RWPE2 (cell line): ENCODE data around the gene KLK11.
A peak's percentile ranks its signal among the peaks of the same experiment; 100 is the strongest.
"Not testable (repeated sequence)": the region's sequence is repeated elsewhere in the genome, so short reads cannot be mapped to it uniquely, and the experiment has no call there.

Source experiments
- ATAC-seq: fragments of 200-7000 bp; cut with Tn5 transposase; 3 replicates; pipeline ENCODE4 v1.9.1; 2021; ENCODE audit warnings: low read depth
- DNase-seq: peaks from one replicate; pipeline ENCODE4 v3.0.0-alpha.2; 2020; ENCODE audit warnings: low spot score
- H3K27ac ChIP-seq: fragments of 450-650 bp; 2 replicates; pipeline ENCODE4 v1.5.1; 2017; ENCODE audit warnings: mild to moderate bottlenecking; ENCODE audit not compliant: poor library complexity, severe bottlenecking
- H3K27me3 ChIP-seq: fragments of 250-450 bp; sonication (Bioruptor Pico); 2 replicates; pipeline ENCODE4 v1.5.1; 2021; ENCODE audit warnings: mild to moderate bottlenecking, moderate library complexity; ENCODE audit not compliant: insufficient read depth, poor library complexity, severe bottlenecking
- H3K36me3 ChIP-seq: fragments of 250-450 bp; sonication (Bioruptor Pico); 2 replicates; pipeline ENCODE4 v1.5.1; 2020; ENCODE audit warnings: low read depth, mild to moderate bottlenecking, moderate library complexity
- H3K4me1 ChIP-seq: fragments of 250-450 bp; sonication (Bioruptor Pico); 2 replicates; pipeline ENCODE4 v1.5.1; 2021; ENCODE audit warnings: mild to moderate bottlenecking, moderate library complexity; ENCODE audit not compliant: insufficient read depth, poor library complexity, severe bottlenecking
- H3K4me3 ChIP-seq: fragments of 250-450 bp; sonication (Bioruptor Pico); 2 replicates; pipeline ENCODE4 v1.5.1; 2021; ENCODE audit warnings: mild to moderate bottlenecking, moderate library complexity; ENCODE audit not compliant: severe bottlenecking
- H3K9me3 ChIP-seq: fragments of 250-450 bp; sonication (Bioruptor Pico); 2 replicates; pipeline ENCODE4 v1.5.1; 2021; ENCODE audit warnings: mild to moderate bottlenecking, moderate library complexity; ENCODE audit not compliant: severe bottlenecking
- CTCF ChIP-seq: fragments of 450-650 bp; IDR thresholded peaks from one replicate; pipeline ENCODE4 v1.5.1; 2017; ENCODE audit warnings: mild to moderate bottlenecking, moderate library complexity; ENCODE audit not compliant: poor library complexity, severe bottlenecking

KLK11 gene

GRCh38 chr19:51000426-51000825, 26.0 kb downstream of the KLK11 start:
- no peaks in the 10 kb centered on the region for H3K9me3 ChIP-seq
- TF ChIP-seq CTCF = no peak
- ATAC-seq = no peak

GRCh38 chr19:50998686-50999085, 27.7 kb downstream of the KLK11 start:
- Histone ChIP-seq H3K4me3 (no peak overlapping the region), H3K9me3 (no peaks in the 10 kb centered on the region), H3K4me1 (peaks cover 3% of the 10 kb centered on the region), H3K36me3 (no peaks in the 10 kb centered on the region), H3K27me3 (peaks cover 5% of the 10 kb centered on the region), H3K27ac (no peak overlapping the region)
- TF ChIP-seq CTCF = no peak
- no peak for ATAC-seq
- no peak for DNase-seq

More at GRCh38 chr19:51000426-51000825, 26.0 kb downstream of the KLK11 start:
- Histone ChIP-seq H3K27me3 (peaks cover 5% of the 10 kb centered on the region), H3K36me3 (no peaks in the 10 kb centered on the region), H3K4me3 (no peak overlapping the region), H3K4me1 (peaks cover 3% of the 10 kb centered on the region), H3K27ac (no peak overlapping the region)
- DNase-seq = no peak

GRCh38 chr19:50998061-50998460, 28.4 kb downstream of the KLK11 start:
- no peaks in the 10 kb centered on the region for H3K9me3 ChIP-seq
- no peak overlapping the region for H3K4me3 ChIP-seq
- no peak overlapping the region for H3K27ac ChIP-seq
- no peaks in the 10 kb centered on the region for H3K36me3 ChIP-seq
- ATAC-seq (no peak), DNase-seq (no peak)
- no peak for TF ChIP-seq CTCF
- H3K27me3 ChIP-seq = peaks cover 5% of the 10 kb centered on the region
- peaks cover 3% of the 10 kb centered on the region for H3K4me1 ChIP-seq

- no peak for DNase-seq
- Histone ChIP-seq H3K4me3 (no peak overlapping the region), H3K36me3 (no peaks in the 10 kb centered on the region), H3K27ac (no peak overlapping the region), H3K27me3 (peaks cover 5% of the 10 kb centered on the region), H3K9me3 (no peaks in the 10 kb centered on the region), H3K4me1 (peaks cover 4% of the 10 kb centered on the region)
- no peak for TF ChIP-seq CTCF
- no peak for ATAC-seq
These were observed 32.3 kb downstream of the KLK11 start for GRCh38 chr19:50994129-50994528.

- TF ChIP-seq CTCF = no peak
- peak; percentile 36; the same call in 1 of the 3 replicates for ATAC-seq
- Histone ChIP-seq H3K27me3 (peaks cover 6% of the 10 kb centered on the region), H3K9me3 (no peaks in the 10 kb centered on the region), H3K4me1 (peaks cover 4% of the 10 kb centered on the region), H3K27ac (no peak overlapping the region), H3K36me3 (no peaks in the 10 kb centered on the region), H3K4me3 (no peak overlapping the region)
- DNase-seq = no peak
These were observed 33.8 kb downstream of the KLK11 start for GRCh38 chr19:50992666-50993035.

GRCh38 chr19:50984416-50984815, 42.0 kb downstream of the KLK11 start:
- not testable (repeated sequence) for H3K4me3 ChIP-seq, ATAC-seq, H3K4me1 ChIP-seq, DNase-seq, H3K9me3 ChIP-seq, H3K27ac ChIP-seq, H3K36me3 ChIP-seq
- H3K27me3 ChIP-seq = peaks cover 22% of the 10 kb centered on the region
